ENCODE results near the gene SEMA3B.
A peak's percentile ranks its signal among the peaks of the same experiment; 100 is the strongest.
"Not testable (repeated sequence)": the region's sequence is repeated elsewhere in the genome, so short reads cannot be mapped to it uniquely, and the experiment has no call there.

The SEMA3B gene

GRCh38 chr3:50272911-50273688, 4.2 kb downstream of the SEMA3B start:
- DNase-seq (ENCODE audit: low read depth): no peak

DNA sequence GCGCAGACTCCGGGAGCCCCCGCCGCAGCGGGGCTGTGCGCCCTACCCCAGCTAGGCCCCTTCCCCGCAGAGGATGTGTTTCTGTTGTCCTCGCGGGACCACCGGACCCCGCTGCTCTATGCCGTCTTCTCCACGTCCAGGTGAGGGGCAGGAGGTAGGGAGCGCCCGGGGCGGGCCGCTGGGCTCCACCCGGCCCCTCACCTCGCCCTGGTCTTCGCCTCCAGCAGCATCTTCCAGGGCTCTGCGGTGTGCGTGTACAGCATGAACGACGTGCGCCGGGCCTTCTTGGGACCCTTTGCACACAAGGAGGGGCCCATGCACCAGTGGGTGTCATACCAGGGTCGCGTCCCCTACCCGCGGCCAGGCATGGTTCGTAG, 4.7 kb downstream of the SEMA3B start:
- no peak for DNase-seq (ENCODE audit: low read depth)

DNA sequence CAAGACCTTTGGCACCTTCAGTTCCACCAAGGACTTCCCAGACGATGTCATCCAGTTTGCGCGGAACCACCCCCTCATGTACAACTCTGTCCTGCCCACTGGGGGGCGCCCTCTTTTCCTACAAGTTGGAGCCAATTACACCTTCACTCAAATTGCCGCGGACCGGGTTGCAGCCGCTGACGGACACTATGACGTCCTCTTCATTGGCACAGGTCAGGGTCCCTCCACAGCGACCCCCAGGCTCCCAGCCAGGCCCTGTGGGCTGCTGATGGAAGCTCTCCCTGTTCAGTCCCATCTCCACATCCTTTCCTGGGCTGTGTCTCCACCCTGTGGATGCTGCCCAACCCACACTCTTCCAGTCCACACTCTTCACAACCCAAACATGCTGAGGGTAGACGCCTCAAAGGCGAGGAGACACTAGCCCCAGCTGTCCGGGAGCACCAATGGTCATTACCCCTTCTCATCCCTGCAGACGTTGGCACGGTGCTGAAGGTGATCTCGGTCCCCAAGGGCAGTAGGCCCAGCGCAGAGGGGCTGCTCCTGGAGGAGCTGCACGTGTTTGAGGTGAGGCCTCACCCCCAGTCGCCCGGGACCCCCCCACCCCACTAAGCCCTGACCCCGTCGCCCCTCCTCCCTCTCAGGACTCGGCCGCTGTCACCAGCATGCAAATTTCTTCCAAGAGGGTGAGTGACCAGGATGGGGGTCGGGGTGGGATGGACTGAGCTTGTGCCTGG, 5.6 kb downstream of the SEMA3B start:
- no peak for DNase-seq (ENCODE audit: low read depth)

- DNase-seq (ENCODE audit: low read depth): no peak
These were observed 6.4 kb downstream of the SEMA3B start for GRCh38 chr3:50275141-50275995.

DNA sequence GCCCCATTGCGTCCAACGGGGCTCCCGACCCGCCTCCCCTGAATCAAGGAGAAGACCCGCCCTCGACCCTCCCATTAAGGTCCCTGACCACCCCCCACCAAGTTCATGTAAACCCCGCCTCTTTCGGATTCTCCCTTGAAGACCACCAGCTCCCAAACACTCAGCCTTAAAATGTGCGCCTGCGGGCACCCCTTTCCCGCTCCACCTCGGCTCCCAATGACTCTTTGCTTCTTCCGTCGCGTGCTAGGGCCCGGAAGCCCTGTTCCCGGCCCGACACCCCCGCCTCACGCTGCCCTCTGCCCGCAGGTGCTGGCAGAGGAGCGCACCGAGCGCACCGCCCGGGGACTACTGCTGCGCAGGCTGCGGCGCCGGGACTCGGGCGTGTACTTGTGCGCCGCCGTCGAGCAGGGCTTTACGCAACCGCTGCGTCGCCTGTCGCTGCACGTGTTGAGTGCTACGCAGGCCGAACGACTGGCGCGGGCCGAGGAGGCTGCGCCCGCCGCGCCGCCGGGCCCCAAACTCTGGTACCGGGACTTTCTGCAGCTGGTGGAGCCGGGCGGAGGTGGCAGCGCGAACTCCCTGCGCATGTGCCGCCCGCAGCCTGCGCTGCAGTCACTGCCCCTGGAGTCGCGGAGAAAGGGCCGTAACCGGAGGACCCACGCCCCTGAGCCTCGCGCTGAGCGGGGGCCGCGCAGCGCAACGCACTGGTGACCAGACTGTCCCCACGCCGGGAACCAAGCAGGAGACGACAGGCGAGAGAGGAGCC, 7.2 kb downstream of the SEMA3B start:
- no peak for DNase-seq (ENCODE audit: low read depth)

DNA sequence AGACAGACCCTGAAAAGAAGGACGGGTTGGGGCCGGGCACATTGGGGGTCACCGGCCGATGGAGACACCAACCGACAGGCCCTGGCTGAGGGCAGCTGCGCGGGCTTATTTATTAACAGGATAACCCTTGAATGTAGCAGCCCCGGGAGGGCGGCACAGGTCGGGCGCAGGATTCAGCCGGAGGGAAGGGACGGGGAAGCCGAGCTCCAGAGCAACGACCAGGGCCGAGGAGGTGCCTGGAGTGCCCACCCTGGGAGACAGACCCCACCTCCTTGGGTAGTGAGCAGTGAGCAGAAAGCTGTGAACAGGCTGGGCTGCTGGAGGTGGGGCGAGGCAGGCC, 7.8 kb downstream of the SEMA3B start:
- no peak for DNase-seq (ENCODE audit: low read depth)

DNA sequence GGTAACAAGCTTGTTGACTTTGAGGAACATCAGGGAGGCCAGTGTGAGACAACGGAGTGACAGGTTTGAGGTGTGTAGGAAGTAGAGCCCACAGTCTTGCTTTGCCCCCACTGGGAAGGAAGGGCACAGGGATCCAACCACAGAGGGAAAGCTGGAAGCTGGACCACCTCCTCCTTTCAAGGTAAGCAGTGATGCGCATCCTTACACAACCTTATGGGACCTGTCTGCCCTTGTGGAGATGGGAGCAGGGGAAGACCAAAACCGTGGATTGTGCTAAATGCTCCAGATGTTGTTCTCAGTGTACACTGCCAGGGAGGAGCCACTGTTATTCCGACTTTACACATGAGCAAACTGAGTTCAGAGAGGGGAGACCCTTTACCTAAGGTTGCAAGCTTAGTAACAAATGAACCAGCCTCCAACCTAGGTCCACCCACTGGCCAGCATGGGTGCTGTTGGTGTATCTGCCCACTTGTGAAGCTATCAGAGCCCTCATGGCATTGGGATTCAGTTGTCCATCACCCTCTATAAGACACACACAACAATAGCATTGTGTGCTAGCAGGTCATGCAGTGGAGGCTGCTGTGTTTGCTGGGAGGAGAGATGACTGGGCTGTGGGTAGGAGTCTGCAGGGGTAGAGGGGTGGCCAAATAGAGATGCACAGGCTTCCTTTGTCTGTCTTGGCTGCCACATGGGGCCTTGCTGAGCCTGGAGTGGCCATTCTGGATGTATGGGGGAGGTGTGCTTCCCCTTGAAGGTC, 9.4 kb downstream of the SEMA3B start:
- DNase-seq (ENCODE audit: low read depth): no peak

DNA sequence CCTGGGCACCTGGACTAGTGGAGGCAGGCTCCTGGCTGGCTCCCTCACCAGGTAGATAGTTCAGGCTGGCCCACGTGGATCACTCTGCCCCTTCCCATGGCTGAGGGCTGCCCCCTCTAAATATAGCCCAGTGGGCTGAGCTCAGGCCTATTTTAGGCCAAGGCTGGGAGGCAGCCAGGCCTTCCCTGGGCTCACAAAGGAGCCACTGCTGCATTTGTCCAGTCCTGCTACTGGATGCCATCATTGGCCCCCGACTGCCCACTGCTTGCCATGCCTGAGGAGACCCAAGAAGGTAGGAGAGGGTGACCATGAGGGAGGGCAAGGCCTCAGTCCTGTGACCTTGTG, 9.9 kb downstream of the SEMA3B start, which contains the start of gene LSMEM2:
TSS of gene LSMEM2 (plus strand) at position 208 of the 345 bp plus-strand sequence. CDS start at position 235, 27 bp downstream.
- no peak for DNase-seq (ENCODE audit: low read depth)

DNA sequence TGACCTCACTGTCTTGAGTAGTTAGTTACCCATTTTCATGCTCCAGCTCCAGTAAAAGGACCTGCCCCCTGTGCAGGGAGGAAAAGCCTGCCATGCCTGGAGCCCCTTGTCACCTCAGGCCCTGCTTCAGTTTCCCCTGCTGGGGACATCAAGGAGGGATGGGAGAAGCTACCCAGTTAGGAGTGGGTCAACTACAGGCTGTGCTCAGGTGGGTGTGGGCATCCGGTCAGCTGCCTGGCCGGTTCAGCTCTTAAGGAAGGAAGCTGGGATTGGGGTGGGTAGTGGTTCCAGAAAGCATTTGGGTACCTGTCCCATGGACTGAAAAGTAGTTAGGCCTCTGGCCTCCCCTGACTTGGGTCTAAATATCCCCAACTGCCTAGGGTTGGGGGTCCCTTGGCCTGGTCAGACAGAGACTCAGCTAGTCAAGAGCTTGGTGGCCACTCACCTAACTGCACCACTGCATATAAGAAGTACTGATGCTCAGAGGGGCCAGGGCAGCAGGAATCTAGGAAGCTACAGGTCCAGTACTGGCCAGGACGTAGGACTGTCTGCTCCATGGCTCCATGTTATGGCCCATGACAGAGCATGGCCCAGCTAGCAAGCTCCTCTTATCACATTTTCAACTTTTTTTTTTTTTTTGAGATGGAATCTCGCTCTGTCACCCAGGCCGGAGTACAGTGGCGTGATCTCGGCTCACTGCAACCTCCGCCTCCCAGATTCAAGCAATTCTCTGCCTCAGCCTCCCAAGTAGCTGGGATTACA, 10.5 kb downstream of the SEMA3B start:
- no peak for DNase-seq (ENCODE audit: low read depth)

DNA sequence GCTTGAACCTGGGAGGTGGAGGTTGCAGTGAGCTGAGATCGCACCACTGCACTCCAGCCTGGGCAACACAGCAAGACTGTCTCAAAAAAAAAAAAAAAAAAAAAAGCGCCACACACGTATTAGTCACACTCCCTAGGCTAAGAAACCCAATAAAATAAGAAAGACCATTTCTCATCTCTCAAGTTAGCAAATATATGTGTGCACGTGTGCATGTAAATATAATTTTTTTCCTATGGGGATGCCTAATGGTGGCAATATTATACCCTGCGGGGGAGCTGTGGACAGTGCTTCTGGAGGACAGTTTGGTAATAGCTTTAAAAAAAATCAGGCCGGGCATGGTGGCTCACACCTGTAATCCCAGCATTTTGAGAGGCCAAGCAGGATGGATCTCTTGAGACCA, 15.2 kb downstream of the SEMA3B start:
- not testable (repeated sequence) for DNase-seq (ENCODE audit: low read depth)

- DNase-seq (ENCODE audit: low read depth): no peak
These were observed 17.6 kb downstream of the SEMA3B start for GRCh38 chr3:50286322-50287227.

GRCh38 chr3:50287262-50287661, 18.3 kb downstream of the SEMA3B start:
- DNase-seq (ENCODE audit: low read depth): no peak

DNA sequence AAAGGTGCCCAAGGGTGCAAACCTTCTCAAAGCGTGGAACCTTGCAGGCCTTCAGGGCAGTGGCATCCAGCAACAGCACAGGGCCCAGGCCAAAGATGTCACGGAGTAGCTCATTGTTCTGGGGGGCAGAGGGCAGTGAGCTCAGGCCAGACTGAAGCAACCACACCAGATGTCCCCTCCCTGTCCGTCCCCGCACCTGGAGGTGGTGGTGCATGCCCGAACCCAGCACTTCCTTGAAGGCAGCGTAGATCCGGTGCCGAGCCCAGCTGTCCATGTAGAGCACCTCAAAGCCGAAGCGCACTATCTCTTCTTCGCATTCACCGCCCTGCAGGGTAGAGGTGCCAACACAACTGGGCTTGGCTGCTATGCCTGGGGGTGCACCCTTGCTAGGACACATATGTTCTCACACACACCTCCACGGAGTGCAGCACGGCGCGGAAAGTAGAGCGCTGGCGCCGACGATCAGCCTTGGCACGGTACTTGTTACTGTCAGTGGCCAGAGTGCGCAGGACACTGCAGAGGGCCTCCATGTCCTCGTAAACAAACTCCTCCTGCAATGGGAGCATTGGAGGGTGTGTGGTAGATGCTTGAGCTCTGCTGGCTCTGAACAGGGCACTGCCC, 19.6 kb downstream of the SEMA3B start:
- DNase-seq (ENCODE audit: low read depth): no peak

DNA sequence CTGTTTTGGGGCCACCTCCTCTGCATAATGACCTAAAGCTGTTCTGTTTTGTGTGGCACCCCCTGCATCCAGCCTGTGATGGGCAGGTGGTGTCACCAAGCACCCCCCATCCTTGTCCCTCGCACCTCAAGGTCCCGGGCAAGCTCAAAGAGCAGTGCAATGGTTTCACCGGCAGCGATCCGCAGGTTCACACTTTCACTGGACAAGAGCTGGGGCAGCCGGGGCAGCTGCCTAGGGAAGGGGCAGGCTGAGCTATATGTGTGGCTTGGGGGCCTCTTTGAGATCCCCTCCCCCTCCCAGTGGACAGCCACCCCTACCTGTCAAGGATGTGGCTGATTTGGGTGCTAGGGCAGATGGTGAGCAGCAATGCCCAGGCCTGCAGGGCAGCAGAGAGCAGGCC, 20.2 kb downstream of the SEMA3B start:
- DNase-seq (ENCODE audit: low read depth): no peak

- DNase-seq (ENCODE audit: low read depth): no peak
These were observed 21.3 kb downstream of the SEMA3B start for GRCh38 chr3:50290161-50290641.

GRCh38 chr3:50292159-50293078, 23.5 kb downstream of the SEMA3B start, which contains the start of gene IFRD2:
TSS of gene IFRD2 (minus strand) at chr3:50292429. CDS start at chr3:50292274, 155 bp downstream.
- peak; percentile 94 for DNase-seq (ENCODE audit: low read depth)

DNA sequence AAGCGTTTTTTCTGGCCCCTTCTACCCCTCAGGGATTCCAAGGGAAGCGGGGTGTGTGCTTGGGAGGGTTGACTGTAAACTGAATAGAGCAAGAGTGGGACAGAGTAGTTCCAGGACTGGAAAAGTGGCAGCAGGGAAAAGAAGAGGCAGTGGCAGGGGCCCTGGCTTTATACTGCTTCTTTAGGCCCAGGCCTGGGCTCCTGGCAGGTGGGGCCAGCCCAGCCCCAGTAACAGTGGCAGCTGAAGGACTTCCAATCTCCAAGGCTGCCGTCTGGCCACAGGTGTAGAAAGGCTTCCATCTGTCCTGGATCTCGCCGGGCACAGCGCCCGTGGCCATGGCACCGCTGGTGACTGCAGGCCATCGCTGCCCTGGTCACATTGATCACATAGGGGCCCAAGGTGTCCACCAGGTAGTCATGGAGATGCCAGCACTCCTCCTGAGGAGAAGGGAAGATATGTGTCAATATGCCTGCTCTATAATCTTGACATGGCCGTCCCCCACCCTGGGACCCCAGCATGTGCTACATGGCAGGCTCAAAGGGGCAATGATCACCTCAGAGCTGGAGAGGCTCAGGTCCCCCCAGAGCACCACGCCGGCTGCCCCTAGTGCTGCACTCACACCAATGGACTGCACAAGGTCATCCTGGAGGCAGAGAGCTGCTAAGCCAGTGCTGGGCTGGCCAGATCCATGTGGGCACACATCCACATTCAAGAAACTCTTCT, 24.3 kb downstream of the SEMA3B start:
- DNase-seq (ENCODE audit: low read depth): no peak
